ES-I3 (cell line): Measurements from ENCODE around the gene SERPINE3.

Experiments used
- H3K36me3 ChIP-seq: 2 replicates; pipeline ENCODE4 v1.6.1; 2013; ENCODE audit warnings: mild to moderate bottlenecking, low read length, control low read depth, moderate library complexity; ENCODE audit not compliant: insufficient read depth
- H3K4me1 ChIP-seq: 2 replicates; pipeline ENCODE4 v1.6.1; 2013; ENCODE audit warnings: mild to moderate bottlenecking, control low read depth, low read length; ENCODE audit not compliant: insufficient read depth
- H3K9ac ChIP-seq: 2 replicates; pipeline ENCODE4 v1.6.1; 2013; ENCODE audit warnings: low read depth, mild to moderate bottlenecking, low read length, moderate library complexity
- H3K9me3 ChIP-seq: 2 replicates; pipeline ENCODE4 v1.6.1; 2013; ENCODE audit warnings: mild to moderate bottlenecking, low read length, moderate library complexity; ENCODE audit not compliant: control insufficient read depth, insufficient read depth

Gene SERPINE3

GRCh38 chr13:51321836-51322235 is 17.7 kb upstream of the SERPINE3 start:
- Histone ChIP-seq H3K36me3 (peaks cover 2% of the 10 kb centered on the region; the same call in 1 of the 2 replicates), H3K4me1 (peaks cover 10% of the 10 kb centered on the region), H3K9me3 (no peaks in the 10 kb centered on the region), H3K9ac (no peak overlapping the region)

- no peaks in the 10 kb centered on the region for H3K9me3 ChIP-seq
- H3K36me3 ChIP-seq: no peaks in the 10 kb centered on the region
- no peak overlapping the region for H3K9ac ChIP-seq
- H3K4me1 ChIP-seq: peaks cover 10% of the 10 kb centered on the region
Measured at GRCh38 chr13:51322826-51323225, 16.7 kb upstream of the SERPINE3 start.

- Histone ChIP-seq H3K36me3 (no peaks in the 10 kb centered on the region), H3K9ac (no peak overlapping the region)
Measured at GRCh38 chr13:51323824-51324511, 15.5 kb upstream of the SERPINE3 start.

GRCh38 chr13:51324714-51325420 is 14.6 kb upstream of the SERPINE3 start:
- no peaks in the 10 kb centered on the region for H3K36me3 ChIP-seq
- H3K9me3 ChIP-seq: no peaks in the 10 kb centered on the region
- H3K9ac ChIP-seq: no peak overlapping the region
- H3K4me1 ChIP-seq: peaks cover 10% of the 10 kb centered on the region

More at GRCh38 chr13:51323824-51324511, 15.5 kb upstream of the SERPINE3 start:
- Histone ChIP-seq H3K4me1 (peaks cover 10% of the 10 kb centered on the region), H3K9me3 (no peaks in the 10 kb centered on the region)

GRCh38 chr13:51325837-51326236 is 13.7 kb upstream of the SERPINE3 start:
- H3K9ac ChIP-seq: no peak overlapping the region
- H3K9me3 ChIP-seq: no peaks in the 10 kb centered on the region
- H3K36me3 ChIP-seq: no peaks in the 10 kb centered on the region
- H3K4me1 ChIP-seq: peaks cover 10% of the 10 kb centered on the region

GRCh38 chr13:51326777-51327176 is 12.7 kb upstream of the SERPINE3 start:
- Histone ChIP-seq H3K9me3 (no peaks in the 10 kb centered on the region), H3K36me3 (no peaks in the 10 kb centered on the region), H3K9ac (no peak overlapping the region), H3K4me1 (peaks cover 10% of the 10 kb centered on the region)

GRCh38 chr13:51327961-51328360 is 11.5 kb upstream of the SERPINE3 start:
- Histone ChIP-seq H3K9me3 (no peaks in the 10 kb centered on the region), H3K36me3 (no peaks in the 10 kb centered on the region), H3K4me1 (peaks cover 10% of the 10 kb centered on the region), H3K9ac (no peak overlapping the region)

- H3K36me3 ChIP-seq: no peaks in the 10 kb centered on the region
- H3K9ac ChIP-seq: no peak overlapping the region
- H3K9me3 ChIP-seq: no peaks in the 10 kb centered on the region
- H3K4me1 ChIP-seq: peaks cover 10% of the 10 kb centered on the region
Measured at GRCh38 chr13:51328488-51328887, 11.0 kb upstream of the SERPINE3 start.

- Histone ChIP-seq H3K9ac (no peak overlapping the region), H3K4me1 (peaks cover 10% of the 10 kb centered on the region), H3K9me3 (no peaks in the 10 kb centered on the region), H3K36me3 (no peaks in the 10 kb centered on the region)
Measured at GRCh38 chr13:51329606-51330005, 9.9 kb upstream of the SERPINE3 start.

GRCh38 chr13:51330791-51331190 is 8.7 kb upstream of the SERPINE3 start:
- Histone ChIP-seq H3K36me3 (no peaks in the 10 kb centered on the region), H3K9me3 (no peaks in the 10 kb centered on the region), H3K4me1 (peaks cover 2% of the 10 kb centered on the region), H3K9ac (no peak overlapping the region)

GRCh38 chr13:51331354-51331861 is 8.1 kb upstream of the SERPINE3 start:
- Histone ChIP-seq H3K9ac (no peak overlapping the region), H3K36me3 (no peaks in the 10 kb centered on the region), H3K4me1 (no peaks in the 10 kb centered on the region; the same call in 1 of the 2 replicates), H3K9me3 (no peaks in the 10 kb centered on the region)

- H3K4me1 ChIP-seq: no peaks in the 10 kb centered on the region; the same call in 1 of the 2 replicates
- H3K9ac ChIP-seq: no peak overlapping the region
- no peaks in the 10 kb centered on the region for H3K36me3 ChIP-seq
- no peaks in the 10 kb centered on the region for H3K9me3 ChIP-seq
Measured at GRCh38 chr13:51332566-51333361, 6.7 kb upstream of the SERPINE3 start.

- no peaks in the 10 kb centered on the region for H3K9me3 ChIP-seq
- H3K36me3 ChIP-seq: no peaks in the 10 kb centered on the region
- no peak overlapping the region for H3K9ac ChIP-seq
- no peaks in the 10 kb centered on the region; the same call in 1 of the 2 replicates for H3K4me1 ChIP-seq
Measured at GRCh38 chr13:51333421-51333820, 6.1 kb upstream of the SERPINE3 start.

GRCh38 chr13:51333826-51334225 is 5.7 kb upstream of the SERPINE3 start:
- H3K9ac ChIP-seq: no peak overlapping the region
- H3K9me3 ChIP-seq: no peaks in the 10 kb centered on the region
- H3K4me1 ChIP-seq: no peaks in the 10 kb centered on the region; the same call in 1 of the 2 replicates
- H3K36me3 ChIP-seq: no peaks in the 10 kb centered on the region
